HG03460 (cell line): ENCODE data around the gene LONRF2.
A peak's percentile ranks its signal among the peaks of the same experiment; 100 is the strongest.

Experiments used
- ATAC-seq: cut with Tn5 transposase; IDR thresholded peaks from one replicate; pipeline ENCODE4 v1.9.1; 2021; ENCODE audit not compliant: unreplicated experiment

The LONRF2 gene

DNA sequence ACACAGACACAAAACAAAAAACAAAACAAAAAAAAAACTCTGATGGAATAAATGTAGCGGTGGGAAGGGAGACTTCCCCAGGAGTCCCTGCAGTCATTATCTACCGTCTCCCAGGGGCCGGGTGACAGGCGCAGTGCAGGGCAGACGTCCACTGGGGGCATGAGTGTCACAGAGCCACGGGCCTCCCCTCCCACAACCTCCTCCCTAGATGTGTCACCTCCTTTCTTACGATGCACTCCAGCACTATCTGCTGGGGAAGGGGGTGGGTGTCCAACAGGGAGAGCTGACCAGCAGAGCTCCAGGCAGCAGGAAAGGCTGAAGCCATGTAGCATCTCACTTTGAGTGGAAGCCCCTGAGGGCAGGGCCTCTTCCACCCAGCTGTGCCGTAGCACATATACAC, 84.5 kb downstream of the LONRF2 start:
- no peak for ATAC-seq

- no peak for ATAC-seq
These were observed 85.1 kb downstream of the LONRF2 start for GRCh38 chr2:100237163-100237562.

DNA sequence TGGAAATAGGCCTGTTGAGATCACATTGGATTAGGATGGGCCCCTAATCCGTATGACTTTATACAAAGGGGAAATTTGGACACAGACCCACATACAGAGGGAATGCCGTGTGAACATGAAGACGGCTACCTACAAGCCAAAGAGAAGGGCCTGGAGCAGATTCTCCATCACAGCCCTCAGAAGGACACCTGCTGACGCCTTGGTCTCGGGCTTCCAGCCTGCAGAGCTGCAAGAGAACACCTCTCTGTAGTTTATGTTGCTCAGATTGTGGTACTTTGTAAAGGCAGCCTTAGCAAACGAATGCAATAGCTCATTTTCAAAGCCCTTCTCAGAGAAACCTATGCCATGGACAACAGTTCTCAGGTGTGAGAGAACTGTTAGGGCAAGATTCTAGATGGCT, 86.1 kb downstream of the LONRF2 start:
- ATAC-seq: no peak

DNA sequence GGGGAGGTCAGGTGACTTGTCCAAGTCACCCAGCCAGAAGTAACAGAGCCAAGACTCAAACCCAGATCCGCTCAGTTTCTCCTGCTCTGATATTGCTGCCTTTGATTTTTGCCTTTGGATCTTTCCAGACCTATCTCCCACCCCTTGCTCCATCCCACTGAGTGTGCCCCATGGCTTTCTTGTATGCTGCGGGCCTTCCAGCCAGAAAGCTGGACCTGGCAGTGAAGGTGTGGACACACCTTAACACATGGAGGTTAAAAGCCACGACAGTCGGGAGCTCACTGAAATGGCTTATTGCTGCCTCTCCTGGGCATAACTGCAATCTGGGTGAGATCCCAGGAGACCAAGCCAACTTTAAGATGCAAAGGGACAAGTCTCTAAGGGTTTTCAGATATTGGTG, 86.7 kb downstream of the LONRF2 start:
- ATAC-seq: no peak

DNA sequence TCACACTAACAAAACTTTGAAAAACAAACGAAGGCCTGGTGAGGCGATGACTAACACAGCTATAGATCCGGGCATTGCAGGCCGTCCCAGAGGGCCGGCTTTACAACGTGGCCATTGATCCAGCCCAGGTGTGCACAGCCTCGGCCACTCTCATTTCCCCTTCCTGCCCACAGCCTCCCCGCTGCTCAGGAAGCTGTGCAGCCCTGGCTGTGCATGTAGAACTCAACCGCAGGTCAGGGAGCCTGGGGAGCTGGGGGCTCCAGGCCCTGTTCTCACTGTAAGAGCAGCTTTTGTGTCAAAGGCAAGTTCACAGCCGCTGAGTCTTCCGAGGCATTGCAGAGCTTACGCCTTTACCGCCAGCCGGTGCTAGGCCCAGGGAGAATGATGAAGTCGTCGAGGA, 87.2 kb downstream of the LONRF2 start:
- peak; percentile 98 for ATAC-seq

- ATAC-seq: no peak
These were observed 88.2 kb downstream of the LONRF2 start for GRCh38 chr2:100234141-100234540.

DNA sequence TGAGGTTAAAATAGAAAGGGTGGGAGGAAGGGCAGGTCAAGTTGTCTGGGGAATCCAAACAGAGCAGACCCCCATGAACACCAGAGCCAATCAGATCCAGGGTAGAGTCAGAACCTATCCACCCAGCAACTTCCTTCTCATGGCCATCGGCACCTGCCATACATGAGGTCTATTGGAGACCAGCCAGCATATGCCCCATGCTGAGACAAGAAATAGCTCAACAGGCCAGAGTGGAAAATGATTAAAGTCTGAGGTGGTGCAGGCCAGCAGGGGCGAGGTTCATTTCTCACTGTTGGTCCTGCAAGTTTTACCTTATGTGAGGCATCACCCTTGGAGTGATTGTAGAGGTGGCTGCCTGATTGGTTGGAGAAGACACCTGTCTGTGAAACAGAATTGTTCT, 89.2 kb downstream of the LONRF2 start:
- ATAC-seq: no peak

DNA sequence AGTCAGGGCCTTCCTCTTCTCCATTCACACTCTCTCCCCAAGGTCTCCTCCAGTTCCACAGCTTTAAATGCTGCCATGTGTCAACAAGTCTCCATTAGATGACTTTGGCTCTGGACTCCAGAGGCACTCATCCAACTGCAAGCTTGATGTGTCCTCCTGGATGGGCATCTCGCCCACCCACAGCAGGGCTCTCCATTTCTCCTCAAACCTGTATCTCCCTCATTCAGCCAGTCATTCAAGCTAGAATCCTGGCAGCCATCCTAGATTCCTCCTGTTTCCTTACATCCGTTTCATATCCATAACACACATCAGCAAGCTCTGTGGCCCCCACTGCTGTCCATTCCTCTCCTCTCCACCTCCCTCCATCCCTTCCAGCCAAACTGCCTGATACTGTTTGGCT, 91.5 kb downstream of the LONRF2 start:
- no peak for ATAC-seq

DNA sequence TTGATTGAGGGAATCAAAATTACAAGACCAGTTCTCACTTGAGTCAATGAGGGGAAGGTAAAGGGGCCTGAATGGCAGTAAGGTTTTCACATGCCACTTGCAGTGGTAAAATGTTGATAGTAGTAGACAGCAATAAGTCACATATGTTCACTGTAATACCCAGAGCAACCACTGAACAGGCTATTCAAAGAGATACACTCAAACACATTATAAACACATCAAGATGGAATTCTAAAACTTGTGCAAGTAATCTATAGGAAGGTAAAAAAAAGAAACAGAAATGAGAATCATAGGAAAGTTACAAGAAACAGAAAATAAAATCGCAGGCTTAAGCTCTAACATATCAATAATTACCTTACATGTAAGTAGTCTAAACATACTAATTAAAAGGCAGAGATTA, 93.3 kb downstream of the LONRF2 start:
- no peak for ATAC-seq

GRCh38 chr2:100228415-100228814, 93.9 kb downstream of the LONRF2 start:
- no peak for ATAC-seq

- no peak for ATAC-seq
These were observed 97.2 kb downstream of the LONRF2 start for GRCh38 chr2:100224988-100225710.

- no peak for ATAC-seq
These were observed 98.8 kb downstream of the LONRF2 start for GRCh38 chr2:100223502-100223901.
